Subcutaneous abdominal adipose tissue (tissue), 5 donors: Measurements from ENCODE around the gene RUNX3.

Experiments
- H3K27ac ChIP-seq: one replicate; pipeline ENCODE4 v1.7.0; 2013; ENCODE audit warnings: low read depth, mild to moderate bottlenecking, inconsistent platforms, low read length, moderate library complexity
- H3K27me3 ChIP-seq, 5 donors: one replicate each; pipeline ENCODE4 v1.7.0; 2013; ENCODE audit warnings: low read length in 5 of 5, inconsistent platforms in 1 of 5; ENCODE audit not compliant: control insufficient read depth in 5 of 5, insufficient read depth in 4 of 5
- H3K36me3 ChIP-seq, 5 donors: one replicate each; pipeline ENCODE4 v1.7.0; 2013; ENCODE audit warnings: low read length in 5 of 5; ENCODE audit not compliant: control insufficient read depth in 5 of 5, insufficient read depth in 5 of 5
- H3K4me1 ChIP-seq, 5 donors: one replicate each; pipeline ENCODE4 v1.7.0; 2013; ENCODE audit warnings: low read length in 5 of 5, mild to moderate bottlenecking in 3 of 5, moderate library complexity in 1 of 5; ENCODE audit not compliant: control insufficient read depth in 5 of 5, insufficient read depth in 5 of 5
- H3K4me3 ChIP-seq, 5 donors: one replicate each; pipeline ENCODE4 v1.7.0; 2013; ENCODE audit warnings: low read length in 5 of 5, low read depth in 1 of 5
- H3K9ac ChIP-seq, 5 donors: one replicate each; pipeline ENCODE4 v1.7.0; 2013; ENCODE audit warnings: low read length in 5 of 5, mild to moderate bottlenecking in 4 of 5, moderate library complexity in 3 of 5
- H3K9me3 ChIP-seq, 5 donors: one replicate each; pipeline ENCODE4 v1.7.0; 2013; ENCODE audit warnings: low read length in 5 of 5; ENCODE audit not compliant: control insufficient read depth in 5 of 5
- donor health status: healthy.
- donor health status: healthy.
- donor health status: healthy.
- donor health status: healthy.
- donor health status: healthy.

Gene RUNX3

DNA sequence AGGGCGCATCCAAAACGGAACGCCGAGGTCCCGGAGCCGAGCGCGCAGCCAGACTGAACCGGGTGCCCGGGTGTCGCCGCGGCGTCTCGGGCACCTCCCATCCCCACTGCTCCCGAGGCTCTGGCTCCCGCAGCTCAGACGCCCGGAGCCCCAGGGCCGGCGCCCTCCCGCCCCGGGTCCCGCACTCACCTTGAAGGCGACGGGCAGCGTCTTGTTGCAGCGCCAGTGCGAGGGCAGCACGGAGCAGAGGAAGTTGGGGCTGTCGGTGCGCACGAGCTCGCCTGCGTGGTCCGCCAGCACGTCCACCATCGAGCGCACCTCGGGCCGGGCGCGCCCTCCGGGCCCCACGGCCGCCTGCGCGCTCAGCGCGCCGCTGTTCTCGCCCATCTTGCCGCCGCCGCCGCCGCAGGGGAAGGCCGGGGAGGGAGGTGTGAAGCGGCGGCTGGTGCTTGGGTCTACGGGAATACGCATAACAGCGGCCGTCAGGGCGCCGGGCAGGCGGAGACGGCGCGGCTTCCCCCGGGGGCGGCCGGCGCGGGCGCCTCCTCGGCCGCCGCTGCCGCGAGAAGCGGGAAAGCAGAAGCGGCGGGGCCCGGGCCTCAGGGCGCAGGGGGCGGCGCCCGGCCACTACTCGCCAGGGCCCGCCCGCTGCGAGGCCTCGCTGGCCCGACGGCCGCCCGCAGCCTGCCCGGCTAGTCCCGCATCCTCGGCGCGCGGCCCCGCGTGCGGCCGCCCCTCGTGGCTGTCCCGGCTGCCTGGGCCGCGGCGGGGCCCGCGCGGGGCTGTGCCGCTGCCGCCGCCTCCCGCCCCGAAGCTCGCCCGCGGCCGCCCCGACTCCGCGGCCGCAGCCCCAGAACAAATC lies 447 bp downstream of the RUNX3 start:
- peaks cover 0 to 56% (median 37%) of the 10 kb centered on the region in 5 donors for H3K4me1 ChIP-seq
- H3K36me3 ChIP-seq = no peaks in the 10 kb centered on the region
- no peaks in the 10 kb centered on the region for H3K9me3 ChIP-seq
- H3K27me3 ChIP-seq = peaks cover 74 to 90% (median 83%) of the 10 kb centered on the region in 5 donors
- peak overlapping the region in 2 of 5 donors; percentile 14 to 21 for H3K9ac ChIP-seq
- no peak overlapping the region for H3K27ac ChIP-seq
- H3K4me3 ChIP-seq = peak overlapping the region in 4 of 5 donors; percentile 1 to 61 (median 48)

DNA sequence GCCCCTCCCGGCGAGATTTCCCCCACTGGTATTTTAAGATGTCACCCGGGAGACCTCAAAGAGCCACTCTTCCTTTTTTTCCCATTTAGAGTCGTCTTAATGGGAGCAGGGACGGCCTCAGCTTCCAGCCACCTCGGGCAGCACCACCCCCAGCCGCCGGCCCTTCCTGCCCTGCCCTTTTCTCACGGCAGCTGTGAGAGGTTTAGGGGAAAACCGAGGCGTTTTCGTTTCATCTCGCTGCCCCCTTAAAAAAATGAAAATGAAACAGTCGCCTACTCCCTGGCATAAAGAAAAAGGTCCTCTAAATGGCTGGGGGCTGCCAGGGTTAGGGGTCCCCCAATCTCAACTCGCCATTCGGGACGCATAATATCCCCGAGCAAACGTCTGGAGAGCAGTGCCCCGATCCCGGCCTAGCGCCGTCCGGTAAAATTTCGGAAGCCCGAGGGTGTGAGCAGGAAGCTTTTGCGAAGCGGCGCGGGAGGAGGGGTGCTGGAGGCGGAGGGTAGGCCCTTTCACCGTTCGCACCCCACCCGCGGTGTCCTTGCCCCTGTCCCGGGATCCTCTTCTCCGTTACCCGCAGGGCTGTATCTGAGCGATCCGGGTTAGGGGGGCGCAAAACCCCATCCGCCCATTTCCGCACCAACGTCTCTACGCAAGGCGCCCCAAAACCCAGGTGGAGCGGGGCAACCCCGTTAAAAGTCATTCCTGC lies 1.2 kb downstream of the RUNX3 start:
- Histone ChIP-seq H3K27ac (no peak overlapping the region), H3K4me1 (peaks cover 0 to 56% (median 37%) of the 10 kb centered on the region in 5 donors), H3K9ac (peak overlapping the region in 3 of 5 donors; percentile 14 to 21 (median 16)), H3K4me3 (peak overlapping the region in 4 of 5 donors; percentile 40 to 61 (median 52)), H3K9me3 (no peaks in the 10 kb centered on the region), H3K27me3 (peaks cover 69 to 87% (median 78%) of the 10 kb centered on the region in 5 donors), H3K36me3 (no peaks in the 10 kb centered on the region)

DNA sequence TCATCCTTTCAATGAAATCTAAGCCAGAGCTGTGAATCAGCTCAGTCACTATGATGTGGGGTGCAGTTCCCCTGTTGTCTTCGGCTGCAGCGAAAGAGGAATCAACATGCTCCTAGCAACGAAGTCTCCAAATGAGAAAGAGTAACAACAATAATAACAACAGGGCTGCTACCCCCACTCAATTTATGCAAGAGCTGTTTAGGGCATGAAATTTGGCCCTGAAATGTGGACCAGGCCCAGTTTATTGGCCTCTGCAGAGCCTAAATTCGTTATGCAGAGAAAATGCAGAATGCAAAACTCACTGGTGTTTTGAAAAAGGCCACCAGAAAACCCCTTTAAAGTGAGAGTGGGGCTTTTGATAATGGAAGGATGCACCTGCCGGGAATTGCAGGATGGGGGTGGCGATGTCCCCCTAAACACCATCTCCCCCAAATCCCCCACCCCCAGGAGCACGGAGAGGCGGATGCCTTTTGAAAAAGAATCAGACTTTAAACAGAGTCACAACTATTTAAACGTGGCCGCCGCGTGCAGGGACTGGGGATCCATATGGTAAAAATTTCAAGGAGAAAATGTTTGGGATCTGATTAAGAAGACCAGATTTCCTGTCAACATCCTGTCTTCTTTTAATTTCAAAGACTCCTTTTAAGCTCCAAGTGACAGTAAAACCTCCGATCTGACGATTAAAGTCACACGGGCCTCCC lies 1.9 kb downstream of the RUNX3 start:
- H3K27ac ChIP-seq = no peak overlapping the region
- peak overlapping the region in 3 of 5 donors; percentile 50 to 61 (median 55) for H3K4me3 ChIP-seq
- no peak overlapping the region for H3K9ac ChIP-seq
- H3K27me3 ChIP-seq = peaks cover 62 to 87% (median 75%) of the 10 kb centered on the region in 5 donors
- H3K36me3 ChIP-seq = no peaks in the 10 kb centered on the region
- no peaks in the 10 kb centered on the region for H3K9me3 ChIP-seq
- H3K4me1 ChIP-seq = peaks cover 0 to 56% (median 37%) of the 10 kb centered on the region in 5 donors

DNA sequence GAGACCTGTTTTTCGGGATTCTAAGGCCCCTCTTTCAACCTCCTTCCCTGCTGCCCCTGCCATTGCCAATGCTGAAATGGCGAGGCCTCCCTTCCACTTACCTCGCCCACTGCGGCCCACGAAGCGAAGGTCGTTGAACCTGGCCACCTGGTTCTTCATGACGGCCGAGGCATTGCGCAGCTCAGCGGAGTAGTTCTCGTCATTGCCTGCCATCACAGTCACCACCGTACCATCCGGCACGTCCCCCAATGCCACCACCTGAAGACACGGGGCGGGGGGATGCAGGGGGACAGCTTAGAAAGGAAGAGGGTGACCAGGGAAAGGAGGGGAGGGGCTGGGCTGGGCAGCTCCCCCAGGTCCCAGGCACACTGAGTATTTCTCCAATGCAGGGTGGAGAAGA lies 2.6 kb downstream of the RUNX3 start:
- peaks cover 0 to 53% (median 36%) of the 10 kb centered on the region in 5 donors for H3K4me1 ChIP-seq
- no peaks in the 10 kb centered on the region for H3K9me3 ChIP-seq
- H3K27me3 ChIP-seq = peaks cover 55 to 83% (median 69%) of the 10 kb centered on the region in 5 donors
- no peak overlapping the region for H3K27ac ChIP-seq
- peak overlapping the region in 3 of 5 donors; percentile 34 to 55 (median 50) for H3K4me3 ChIP-seq
- no peaks in the 10 kb centered on the region for H3K36me3 ChIP-seq
- H3K9ac ChIP-seq = no peak overlapping the region

DNA sequence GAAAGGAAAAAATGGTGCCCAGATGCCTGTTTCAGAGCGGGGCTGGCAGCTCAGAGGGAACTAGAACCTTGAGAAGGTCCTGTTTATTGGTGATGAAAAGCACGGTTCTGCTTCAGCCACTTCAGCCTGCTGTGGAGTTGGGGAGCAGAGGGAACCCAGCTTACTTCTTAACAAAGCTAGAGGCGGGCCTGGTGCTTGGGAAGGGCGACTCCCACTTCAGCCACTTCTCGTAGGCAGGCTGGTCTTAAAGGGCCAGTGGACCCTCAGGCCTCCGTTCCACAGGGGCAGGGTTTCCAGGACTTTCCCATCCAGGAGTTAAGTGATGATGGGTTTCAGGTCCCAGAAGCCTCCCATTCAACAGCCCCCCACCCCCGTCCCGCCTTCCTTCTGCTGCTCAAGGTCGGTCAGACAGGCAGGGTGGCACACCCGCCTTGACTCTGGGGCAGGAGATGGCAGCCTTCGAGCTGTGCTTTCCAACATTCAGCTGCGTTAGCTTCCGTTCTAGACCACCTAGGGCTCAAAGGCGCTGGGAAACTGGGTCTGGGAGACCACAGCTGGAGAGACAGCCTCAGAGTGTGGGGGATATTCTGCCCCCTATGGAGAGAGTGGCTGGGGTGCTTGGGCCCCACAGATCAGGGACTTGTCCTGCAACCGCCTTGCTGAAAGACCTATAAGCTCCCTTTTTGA lies 3.4 kb downstream of the RUNX3 start:
- Histone ChIP-seq H3K27ac (no peak overlapping the region), H3K9me3 (no peaks in the 10 kb centered on the region), H3K4me1 (peaks cover 0 to 47% (median 30%) of the 10 kb centered on the region in 5 donors), H3K9ac (no peak overlapping the region), H3K36me3 (no peaks in the 10 kb centered on the region), H3K27me3 (peaks cover 50 to 77% (median 63%) of the 10 kb centered on the region in 5 donors), H3K4me3 (peak overlapping the region in 4 of 5 donors; percentile 11 to 31 (median 24))

DNA sequence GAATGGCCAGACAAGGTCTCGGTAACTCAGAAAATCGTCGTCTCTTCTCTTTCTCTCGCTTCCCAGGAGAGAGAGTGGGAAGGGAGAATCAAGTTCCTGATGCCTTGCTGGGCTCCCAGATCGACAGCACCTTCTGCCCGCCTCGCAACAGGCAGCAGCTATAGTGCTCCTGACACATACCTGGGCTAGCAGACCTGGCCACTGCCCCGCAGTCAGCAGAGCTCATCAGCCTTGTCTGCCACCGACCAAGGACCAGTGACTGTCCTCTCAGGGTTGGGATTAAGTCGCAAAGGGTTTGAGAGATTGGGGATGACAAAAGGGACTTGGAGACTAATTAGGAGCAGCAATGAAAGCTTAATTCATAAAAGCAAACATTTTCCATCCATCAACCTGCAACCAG lies 4.1 kb downstream of the RUNX3 start:
- peaks cover 0 to 42% (median 24%) of the 10 kb centered on the region in 5 donors for H3K4me1 ChIP-seq
- no peak overlapping the region for H3K27ac ChIP-seq
- H3K27me3 ChIP-seq = peaks cover 43 to 71% (median 56%) of the 10 kb centered on the region in 5 donors
- H3K9me3 ChIP-seq = no peaks in the 10 kb centered on the region
- H3K4me3 ChIP-seq = no peak overlapping the region
- H3K9ac ChIP-seq = no peak overlapping the region
- H3K36me3 ChIP-seq = no peaks in the 10 kb centered on the region

DNA sequence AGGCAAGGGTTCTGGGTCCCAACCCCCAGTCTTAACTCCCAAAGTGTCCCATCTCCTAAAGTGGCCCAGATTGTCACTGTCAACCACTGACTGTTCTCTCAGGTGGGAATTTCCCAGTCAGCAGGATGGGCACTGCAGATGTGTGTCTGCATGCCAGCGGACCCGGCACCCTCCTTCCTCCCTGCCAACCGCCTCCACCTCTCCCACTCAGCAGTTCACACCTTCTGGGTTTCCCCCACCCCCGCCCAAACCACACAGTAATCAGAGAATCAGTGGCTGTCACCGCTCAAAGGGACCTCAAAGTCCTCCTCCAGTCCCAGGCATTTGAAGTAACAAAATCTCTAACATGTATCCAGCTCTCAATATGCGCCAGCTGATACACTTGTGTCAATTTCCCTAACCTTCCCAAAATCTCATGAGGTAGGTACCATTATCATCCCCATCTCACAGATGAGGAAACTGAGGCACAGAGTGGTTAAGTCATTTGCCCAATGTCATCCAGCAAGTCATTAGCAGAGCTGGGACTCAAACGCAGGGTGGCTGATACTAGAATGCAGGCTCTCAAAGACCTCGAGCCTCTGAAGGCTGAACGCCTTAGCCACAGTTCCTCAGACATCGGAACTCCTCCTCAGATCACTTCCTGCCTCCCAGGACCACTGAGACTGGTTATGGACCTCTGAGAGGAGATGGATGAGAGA lies 4.8 kb downstream of the RUNX3 start:
- H3K9ac ChIP-seq = no peak overlapping the region
- no peaks in the 10 kb centered on the region for H3K36me3 ChIP-seq
- no peak overlapping the region for H3K4me3 ChIP-seq
- peaks cover 0 to 42% (median 21%) of the 10 kb centered on the region in 5 donors for H3K4me1 ChIP-seq
- H3K27ac ChIP-seq = no peak overlapping the region
- H3K9me3 ChIP-seq = no peaks in the 10 kb centered on the region
- peaks cover 37 to 65% (median 51%) of the 10 kb centered on the region in 5 donors for H3K27me3 ChIP-seq

DNA sequence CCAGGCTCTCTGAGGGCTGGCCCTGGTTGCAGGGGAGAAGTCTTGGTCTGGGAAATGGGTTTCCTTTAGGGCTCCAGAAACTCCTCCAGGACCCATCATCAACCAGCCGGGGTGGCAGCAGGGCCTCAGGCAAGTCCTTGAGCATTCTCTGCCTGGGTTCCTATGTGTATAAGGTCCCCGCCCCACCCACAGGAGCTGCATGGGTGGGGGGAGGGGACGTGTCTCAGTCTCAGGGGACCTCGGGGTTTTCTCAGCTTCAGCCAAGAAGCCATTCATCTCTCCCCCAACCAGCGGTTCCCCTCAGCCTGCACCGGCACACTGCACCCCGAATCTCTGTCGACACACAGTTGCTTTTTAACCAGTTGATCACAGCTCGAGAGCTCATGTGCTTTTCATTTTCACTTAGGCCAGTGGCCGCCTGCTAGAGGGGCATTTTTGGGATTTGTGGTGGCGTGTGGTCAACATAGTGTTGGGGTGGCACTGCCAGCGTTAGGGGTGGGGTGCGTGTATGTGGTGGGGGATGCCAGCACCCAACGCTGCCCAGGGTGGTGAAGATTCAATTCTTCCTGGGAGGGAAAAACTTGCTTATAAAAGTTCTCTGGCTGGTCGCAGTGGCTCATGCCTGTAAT lies 6.5 kb downstream of the RUNX3 start:
- Histone ChIP-seq H3K27me3 (peaks cover 33 to 57% (median 41%) of the 10 kb centered on the region in 5 donors), H3K27ac (no peak overlapping the region)

More for the DNA sequence above, 6.5 kb downstream of the RUNX3 start:
- H3K9ac ChIP-seq = no peak overlapping the region
- no peaks in the 10 kb centered on the region for H3K9me3 ChIP-seq
- H3K36me3 ChIP-seq = no peaks in the 10 kb centered on the region
- no peak overlapping the region for H3K4me3 ChIP-seq
- peaks cover 0 to 34% (median 13%) of the 10 kb centered on the region in 5 donors for H3K4me1 ChIP-seq
